Glutamatergic neuron (in vitro differentiated cells): ENCODE results near the gene MDFIC2. TPM values are rescaled to one million over a fixed set of nuclear protein-coding genes. Genes with fewer than 3 reads are reported as not detected.

ENCODE experiments used
- DNase-seq: peaks from one replicate; pipeline ENCODE4 v3.0.0; 2022
- H3K27ac Mint-ChIP-seq: one replicate; pipeline ENCODE4 v1.8.0; 2020; ENCODE audit warnings: mild to moderate bottlenecking, mixed read lengths, inconsistent platforms; ENCODE audit not compliant: unreplicated experiment
- H3K27me3 Mint-ChIP-seq: one replicate; pipeline ENCODE4 v1.8.0; 2020; ENCODE audit warnings: mild to moderate bottlenecking, moderate library complexity, mixed read lengths, inconsistent platforms; ENCODE audit not compliant: unreplicated experiment
- H3K36me3 Mint-ChIP-seq: one replicate; pipeline ENCODE4 v1.8.0; 2020; ENCODE audit warnings: mild to moderate bottlenecking, mixed read lengths, inconsistent platforms; ENCODE audit not compliant: unreplicated experiment
- H3K4me1 Mint-ChIP-seq: one replicate; pipeline ENCODE4 v1.8.0; 2020; ENCODE audit warnings: mild to moderate bottlenecking, low read depth, mixed read lengths, inconsistent platforms; ENCODE audit not compliant: unreplicated experiment
- H3K4me3 Mint-ChIP-seq: one replicate; pipeline ENCODE4 v1.8.0; 2020; ENCODE audit warnings: mild to moderate bottlenecking, mixed read lengths, inconsistent platforms; ENCODE audit not compliant: unreplicated experiment
- H3K9me3 Mint-ChIP-seq: one replicate; pipeline ENCODE4 v1.8.0; 2020; ENCODE audit warnings: mild to moderate bottlenecking, moderate library complexity, mixed read lengths, inconsistent platforms; ENCODE audit not compliant: unreplicated experiment
- total RNA-seq: library from RNA; stranded (reverse); fragmentation: NEBNext Ultra II Directional; extraction: Animal tissue kit (Norgen Biotek cat#: 25700); gene quantifications from one replicate; pipeline ENCODE4 v1.2.1, GENCODE V29; 2021; ENCODE audit not compliant: unreplicated experiment
- TF ChIP-seq, protein P1 (sequence below): fragments of 200-600 bp; sonication (generic); IDR thresholded peaks from one replicate; pipeline ENCODE4 v1.5.0; 2021; ENCODE audit not compliant: partially characterized antibody, unreplicated experiment

MDFIC2 gene
- total RNA-seq, 1 donor from 2014 or later: not detected

DNA sequence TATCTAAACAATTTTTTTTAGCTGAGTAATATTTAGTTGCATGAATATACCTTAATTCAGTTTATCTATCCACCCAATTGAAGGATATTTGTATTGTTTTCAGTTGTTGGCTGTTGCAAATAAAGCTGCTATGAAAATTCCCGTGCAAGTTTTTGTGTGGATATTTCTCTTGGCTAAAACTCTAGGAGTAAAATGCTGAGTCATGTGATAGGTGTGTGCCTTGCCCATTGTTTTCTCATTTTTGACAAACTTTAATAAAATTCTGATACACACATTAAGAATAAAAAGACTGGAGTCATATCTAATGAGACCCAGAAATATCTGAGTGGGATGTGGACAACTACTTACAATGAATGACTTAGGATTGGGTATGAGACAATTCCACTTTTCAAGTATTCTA, 78.6 kb downstream of the MDFIC2 start:
- H3K36me3 Mint-ChIP-seq: no peaks in the 10 kb centered on the region
- no peak for DNase-seq
- peaks cover 2% of the 10 kb centered on the region for H3K9me3 Mint-ChIP-seq
- H3K27ac Mint-ChIP-seq: no peak overlapping the region
- no peaks in the 10 kb centered on the region for H3K4me1 Mint-ChIP-seq
- TF ChIP-seq, protein P1, sequence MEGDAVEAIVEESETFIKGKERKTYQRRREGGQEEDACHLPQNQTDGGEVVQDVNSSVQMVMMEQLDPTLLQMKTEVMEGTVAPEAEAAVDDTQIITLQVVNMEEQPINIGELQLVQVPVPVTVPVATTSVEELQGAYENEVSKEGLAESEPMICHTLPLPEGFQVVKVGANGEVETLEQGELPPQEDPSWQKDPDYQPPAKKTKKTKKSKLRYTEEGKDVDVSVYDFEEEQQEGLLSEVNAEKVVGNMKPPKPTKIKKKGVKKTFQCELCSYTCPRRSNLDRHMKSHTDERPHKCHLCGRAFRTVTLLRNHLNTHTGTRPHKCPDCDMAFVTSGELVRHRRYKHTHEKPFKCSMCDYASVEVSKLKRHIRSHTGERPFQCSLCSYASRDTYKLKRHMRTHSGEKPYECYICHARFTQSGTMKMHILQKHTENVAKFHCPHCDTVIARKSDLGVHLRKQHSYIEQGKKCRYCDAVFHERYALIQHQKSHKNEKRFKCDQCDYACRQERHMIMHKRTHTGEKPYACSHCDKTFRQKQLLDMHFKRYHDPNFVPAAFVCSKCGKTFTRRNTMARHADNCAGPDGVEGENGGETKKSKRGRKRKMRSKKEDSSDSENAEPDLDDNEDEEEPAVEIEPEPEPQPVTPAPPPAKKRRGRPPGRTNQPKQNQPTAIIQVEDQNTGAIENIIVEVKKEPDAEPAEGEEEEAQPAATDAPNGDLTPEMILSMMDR: no peak
- peaks cover 5% of the 10 kb centered on the region for H3K27me3 Mint-ChIP-seq
- no peak overlapping the region for H3K4me3 Mint-ChIP-seq

DNA sequence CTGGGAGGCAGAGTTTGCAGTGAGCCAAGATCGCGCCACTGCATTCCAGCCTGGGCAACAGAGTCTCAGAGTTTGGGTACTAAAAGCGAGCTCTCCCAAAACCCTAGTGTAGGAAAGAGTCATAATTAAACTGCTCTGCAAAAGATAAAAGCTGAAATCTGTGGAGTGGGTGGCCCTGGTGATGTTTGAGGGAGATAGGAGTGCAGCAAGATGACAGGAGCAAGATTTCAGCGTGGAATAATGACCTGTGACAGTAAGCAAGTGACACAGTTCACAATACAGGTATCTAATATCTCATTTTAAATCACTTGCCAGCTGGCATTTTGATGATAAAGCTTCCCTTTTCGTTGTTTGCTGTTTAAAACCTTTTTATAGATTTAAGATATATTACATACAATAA, 79.3 kb downstream of the MDFIC2 start:
- no peak for DNase-seq
- Mint-ChIP-seq H3K27me3 (peaks cover 5% of the 10 kb centered on the region), H3K9me3 (peaks cover 2% of the 10 kb centered on the region), H3K27ac (no peak overlapping the region), H3K36me3 (no peaks in the 10 kb centered on the region), H3K4me1 (no peaks in the 10 kb centered on the region), H3K4me3 (no peak overlapping the region)
- TF ChIP-seq, protein P1: no peak

GRCh38 chr3:70231266-70231701, 81.2 kb downstream of the MDFIC2 start:
- no peaks in the 10 kb centered on the region for H3K36me3 Mint-ChIP-seq
- no peaks in the 10 kb centered on the region for H3K4me1 Mint-ChIP-seq
- DNase-seq: no peak
- TF ChIP-seq, protein P1: no peak
- no peak overlapping the region for H3K4me3 Mint-ChIP-seq
- peaks cover 2% of the 10 kb centered on the region for H3K9me3 Mint-ChIP-seq
- peaks cover 5% of the 10 kb centered on the region for H3K27me3 Mint-ChIP-seq
- no peak overlapping the region for H3K27ac Mint-ChIP-seq

- H3K27ac Mint-ChIP-seq: no peak overlapping the region
- peaks cover 3% of the 10 kb centered on the region for H3K27me3 Mint-ChIP-seq
- DNase-seq: no peak
- H3K9me3 Mint-ChIP-seq: peaks cover 2% of the 10 kb centered on the region
- TF ChIP-seq, protein P1: no peak
- no peak overlapping the region for H3K4me3 Mint-ChIP-seq
- no peaks in the 10 kb centered on the region for H3K4me1 Mint-ChIP-seq
- no peaks in the 10 kb centered on the region for H3K36me3 Mint-ChIP-seq
Measured at GRCh38 chr3:70227437-70227836, 85.0 kb downstream of the MDFIC2 start.

GRCh38 chr3:70225146-70225545, 87.3 kb downstream of the MDFIC2 start:
- Mint-ChIP-seq H3K4me1 (no peaks in the 10 kb centered on the region), H3K36me3 (no peaks in the 10 kb centered on the region), H3K4me3 (no peak overlapping the region), H3K9me3 (no peaks in the 10 kb centered on the region), H3K27me3 (no peaks in the 10 kb centered on the region), H3K27ac (no peak overlapping the region)
- TF ChIP-seq, protein P1: no peak
- DNase-seq: no peak
